BLaER1 treated with 17β-estradiol and CSF1 and Interleukin-3, amounts not matched to agents 10 nM and 100 nM (cell line): ENCODE data around the gene CAMK2A.
"Not testable (repeated sequence)": the region's sequence is repeated elsewhere in the genome, so short reads cannot be mapped to it uniquely, and the experiment has no call there.

Source experiments
- H3K27ac ChIP-seq, 11 experiments: shearing (Covaris generic); formaldehyde crosslinking; 2 replicates each; pipeline ENCODE4 v1.8.1; 2022
- H3K27me3 ChIP-seq, 11 experiments: shearing (Covaris generic); formaldehyde crosslinking; 2 replicates each; pipeline ENCODE4 v1.8.1; 2022
- H3K36me3 ChIP-seq, 11 experiments: shearing (Covaris generic); formaldehyde crosslinking; 2 replicates each; pipeline ENCODE4 v1.8.1; 2022
- H3K4me1 ChIP-seq, 10 experiments: shearing (Covaris generic); formaldehyde crosslinking; 2 replicates each; pipeline ENCODE4 v1.8.1; 2022
- H3K4me2 ChIP-seq, 11 experiments: shearing (Covaris generic); formaldehyde crosslinking; 2 replicates each; pipeline ENCODE4 v1.8.1; 2022
- H3K4me3 ChIP-seq, 10 experiments: shearing (Covaris generic); formaldehyde crosslinking; 2 replicates each; pipeline ENCODE4 v1.8.1; 2022
- H3K9ac ChIP-seq, 11 experiments: shearing (Covaris generic); formaldehyde crosslinking; 2 replicates each; pipeline ENCODE4 v1.8.1; 2022
- H3K9me3 ChIP-seq, 11 experiments: shearing (Covaris generic); formaldehyde crosslinking; replicated peaks in 1 of 11; 2 replicates each; pipeline ENCODE4 v1.8.1; 2022
- H4K20me1 ChIP-seq, 11 experiments: shearing (Covaris generic); formaldehyde crosslinking; 2 replicates each; pipeline ENCODE4 v1.8.1; 2022
- Cebpa-rat ChIP-seq, 11 experiments: shearing (Covaris generic); IDR thresholded peaks; 2 replicates each; pipeline ENCODE4 v1.8.1; 2022

CAMK2A gene

DNA sequence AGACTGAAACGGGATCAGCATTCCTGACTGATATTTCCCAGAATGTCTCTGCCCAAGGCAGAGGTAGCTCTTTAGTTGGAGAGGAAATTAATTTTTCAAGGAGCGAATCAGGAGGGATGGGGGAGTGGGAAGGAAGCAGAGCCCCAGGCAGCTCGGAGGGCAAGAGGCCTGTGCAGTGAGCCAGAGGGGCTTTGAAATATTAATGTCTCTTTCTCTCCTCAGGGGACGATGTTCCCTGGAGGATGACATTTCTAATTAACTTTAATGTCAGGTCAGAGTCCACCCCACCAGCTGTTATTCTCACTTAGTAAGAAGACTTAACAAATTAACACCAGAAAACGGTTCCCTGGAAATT, 54.1 kb downstream of the CAMK2A start:
- Histone ChIP-seq H3K4me1 (peaks cover 18 to 38% (median 22%) of the 10 kb centered on the region in 10 experiments), H3K9me3 (no peaks in the 10 kb centered on the region), H3K27me3 (no peaks in the 10 kb centered on the region), H3K36me3 (no peaks in the 10 kb centered on the region), H3K9ac (0 out of 22 replicates have a peak overlapping the region, but pooled peaks of 1 of the 11 experiments have one; percentile 13), H4K20me1 (no peaks in the 10 kb centered on the region), H3K27ac (no peak overlapping the region; a peak in 1 of 22 replicates), H3K4me3 (no peak overlapping the region), H3K4me2 (peak overlapping the region; percentile 0 to 84 (median 36); a peak in 20 of 22 replicates)
- no peak for TF ChIP-seq Cebpa-rat (IDR thresholded peaks at IDR 0.05)

DNA sequence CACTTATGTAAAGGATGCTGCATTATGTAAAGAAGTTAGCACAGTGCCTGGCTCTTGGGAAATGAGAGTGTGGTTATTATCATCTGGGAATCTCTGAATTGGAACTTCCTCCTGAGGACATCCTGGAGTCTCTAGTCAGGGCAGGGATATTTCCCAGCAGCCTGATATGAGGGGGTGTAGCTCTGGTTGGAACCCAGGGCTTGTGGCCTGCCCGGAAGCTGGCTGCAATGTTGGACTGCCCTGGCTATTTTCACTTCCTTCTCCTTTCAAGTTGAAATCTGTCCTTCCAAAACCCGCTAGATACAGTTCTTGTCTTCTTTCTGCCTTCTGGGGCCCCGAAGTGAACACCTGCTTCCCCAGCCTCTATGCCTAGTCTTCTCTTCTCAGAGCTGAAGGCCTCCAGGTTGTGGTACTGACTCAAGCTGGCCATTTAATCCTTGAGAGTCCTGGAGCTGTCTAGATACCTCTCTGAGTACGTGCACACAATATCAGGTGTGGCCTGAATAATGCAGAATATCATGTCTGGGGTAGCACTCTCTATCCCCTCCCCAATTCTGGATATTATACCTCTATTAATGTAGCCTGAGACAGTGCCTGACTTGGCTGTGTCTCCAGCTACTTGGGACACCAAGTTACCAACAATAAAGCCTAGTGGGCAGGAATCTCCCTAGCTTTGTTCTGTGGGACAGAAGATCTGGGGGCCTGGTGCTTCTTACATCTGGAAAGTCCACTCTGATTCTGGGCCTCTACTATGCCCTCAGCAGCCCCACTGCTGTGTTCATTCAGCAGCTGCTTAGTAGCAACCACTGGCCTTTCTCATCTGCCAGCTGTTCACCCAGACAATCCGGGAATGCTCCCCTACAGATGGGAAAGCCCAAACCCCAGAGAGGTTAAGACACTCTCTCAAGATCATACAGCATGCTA, 54.7 kb downstream of the CAMK2A start:
- Histone ChIP-seq H3K36me3 (no peaks in the 10 kb centered on the region), H3K4me3 (no peak overlapping the region), H3K27ac (peak overlapping the region in 2 of 11 experiments; percentile 5 to 14; a peak in 3 of 22 replicates), H4K20me1 (no peaks in the 10 kb centered on the region), H3K9ac (peak overlapping the region in 2 of 11 experiments; percentile 13; a peak in 1 of 22 replicates), H3K4me2 (peak overlapping the region; percentile 5 to 84 (median 36); a peak in 21 of 22 replicates), H3K4me1 (peaks cover 18 to 34% (median 21%) of the 10 kb centered on the region in 10 experiments), H3K9me3 (no peaks in the 10 kb centered on the region), H3K27me3 (no peaks in the 10 kb centered on the region)
- TF ChIP-seq Cebpa-rat (IDR thresholded peaks at IDR 0.05): no peak

DNA sequence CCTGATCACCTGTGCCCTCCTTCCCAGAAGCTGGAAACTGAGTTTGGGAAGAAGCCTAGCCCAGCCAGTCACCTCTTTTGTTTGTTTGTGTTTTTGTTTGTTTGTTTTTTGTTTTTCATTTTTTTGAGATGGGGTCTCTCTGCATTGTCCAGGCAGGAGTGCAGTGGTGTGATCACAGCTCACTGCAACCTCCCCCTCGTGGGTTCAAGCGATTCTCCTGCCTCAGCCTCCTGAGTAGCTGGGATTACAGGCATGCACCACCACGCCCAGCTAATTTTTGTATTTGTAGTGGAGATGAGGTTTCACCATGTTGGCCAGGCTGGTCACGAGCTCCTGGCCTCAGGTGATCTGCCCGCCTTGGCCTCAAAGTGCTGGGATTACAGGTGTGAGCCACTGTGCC, 55.9 kb downstream of the CAMK2A start:
- Histone ChIP-seq H3K4me2 (peak overlapping the region in 4 of 11 experiments; percentile 53 to 84 (median 72); a peak in 7 of 22 replicates), H3K27ac (peak overlapping the region in 2 of 11 experiments; percentile 5 to 6; a peak in 2 of 22 replicates), H3K4me1 (peaks cover 18 to 34% (median 21%) of the 10 kb centered on the region in 10 experiments)
- not testable (repeated sequence) for H3K36me3 ChIP-seq, H3K9ac ChIP-seq, H3K9me3 ChIP-seq, H3K27me3 ChIP-seq, H4K20me1 ChIP-seq, H3K4me3 ChIP-seq

DNA sequence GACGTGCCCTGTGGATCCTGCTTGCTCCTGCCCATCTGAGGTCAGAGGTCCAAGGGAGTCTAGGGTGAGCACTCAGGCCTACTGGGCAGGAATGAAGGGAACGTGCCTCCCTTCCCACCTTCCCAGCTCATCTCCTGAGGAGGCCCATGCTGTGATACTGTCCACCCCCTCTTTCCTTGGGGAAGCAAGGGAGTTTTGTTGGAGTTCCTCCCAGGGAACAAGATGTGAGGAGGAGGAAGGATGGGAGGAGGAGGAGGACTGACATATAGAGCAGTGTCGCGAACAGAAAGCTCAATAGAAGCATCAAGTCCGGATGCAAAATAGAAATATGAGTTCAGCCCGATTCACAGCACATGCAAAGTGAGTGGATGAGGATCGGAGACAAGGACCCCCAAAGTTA, 58.7 kb downstream of the CAMK2A start:
- no peak for TF ChIP-seq Cebpa-rat (IDR thresholded peaks at IDR 0.05)
- Histone ChIP-seq H3K27ac (no peak overlapping the region), H3K27me3 (no peaks in the 10 kb centered on the region), H4K20me1 (no peaks in the 10 kb centered on the region), H3K9me3 (no peaks in the 10 kb centered on the region), H3K4me2 (no peak overlapping the region), H3K4me1 (peaks cover 16 to 48% (median 23%) of the 10 kb centered on the region in 10 experiments), H3K9ac (no peak overlapping the region), H3K36me3 (no peaks in the 10 kb centered on the region), H3K4me3 (no peak overlapping the region)

DNA sequence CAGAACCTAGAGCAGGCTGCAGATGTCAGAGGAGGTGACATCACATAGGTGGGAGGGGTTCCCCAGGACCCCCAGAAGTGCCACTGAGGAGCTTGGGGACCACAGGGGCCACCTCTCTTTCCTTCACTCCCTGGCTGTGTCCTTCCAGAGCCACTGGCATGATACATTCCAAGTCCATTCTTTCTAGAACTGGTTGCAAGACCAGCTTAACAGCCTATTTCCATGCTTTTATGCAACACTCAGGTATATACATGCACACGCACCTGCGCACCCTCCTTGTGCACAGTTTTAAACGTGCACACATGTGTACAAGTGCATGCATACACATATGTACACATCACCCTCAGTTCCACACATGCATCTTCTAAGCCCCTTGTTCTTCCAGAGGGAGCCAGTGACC, 60.0 kb downstream of the CAMK2A start:
- H3K4me1 ChIP-seq: peaks cover 4 to 35% (median 11%) of the 10 kb centered on the region in 10 experiments
- no peaks in the 10 kb centered on the region for H4K20me1 ChIP-seq
- no peak overlapping the region for H3K27ac ChIP-seq
- no peak overlapping the region for H3K9ac ChIP-seq
- TF ChIP-seq Cebpa-rat (IDR thresholded peaks at IDR 0.05): no peak
- H3K4me2 ChIP-seq: no peak overlapping the region
- H3K27me3 ChIP-seq: no peaks in the 10 kb centered on the region
- no peaks in the 10 kb centered on the region for H3K9me3 ChIP-seq
- no peak overlapping the region for H3K4me3 ChIP-seq
- no peaks in the 10 kb centered on the region for H3K36me3 ChIP-seq

DNA sequence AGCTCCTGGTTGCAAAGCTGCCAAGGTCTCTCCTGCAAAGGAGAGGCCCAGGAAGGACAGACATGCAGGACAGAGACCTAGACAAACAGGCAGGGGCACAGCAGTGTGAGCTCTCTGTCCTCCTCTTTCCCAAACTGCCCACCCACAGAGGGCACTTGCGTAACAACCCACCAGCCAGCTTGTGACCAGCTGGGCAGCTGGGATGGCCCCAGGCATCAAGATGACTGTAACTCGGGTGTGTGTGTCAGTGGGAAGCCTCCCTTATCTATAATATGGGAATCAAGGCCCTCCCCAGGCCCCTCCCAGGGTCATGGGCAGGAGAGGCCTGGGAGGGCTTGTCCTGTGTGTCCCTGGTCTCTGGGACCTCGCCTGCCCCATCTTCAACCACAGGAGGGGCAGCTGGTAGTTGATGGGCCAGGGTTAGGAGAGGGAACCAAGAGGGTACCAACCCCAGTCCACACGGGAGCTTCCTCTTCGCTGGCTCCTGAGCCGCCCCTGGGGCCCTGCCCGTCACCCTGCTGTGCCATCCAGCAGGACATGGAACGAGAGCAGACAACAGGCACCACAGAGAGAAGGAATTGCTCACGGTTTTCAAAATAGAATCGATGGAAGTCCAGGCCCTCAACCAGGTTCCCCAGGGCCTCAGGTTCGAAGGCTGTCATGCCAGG, 61.8 kb downstream of the CAMK2A start:
- no peaks in the 10 kb centered on the region for H3K9me3 ChIP-seq
- no peak for TF ChIP-seq Cebpa-rat (IDR thresholded peaks at IDR 0.05)
- H3K4me1 ChIP-seq: peaks cover 0 to 17% (median 3%) of the 10 kb centered on the region in 10 experiments; a peak in 9 of 20 replicates
- H3K36me3 ChIP-seq: no peaks in the 10 kb centered on the region
- no peaks in the 10 kb centered on the region for H4K20me1 ChIP-seq
- H3K4me2 ChIP-seq: peak overlapping the region in 4 of 11 experiments; percentile 10 to 69 (median 46); a peak in 7 of 22 replicates
- H3K27ac ChIP-seq: 0 out of 22 replicates have a peak overlapping the region, but pooled peaks of 2 of the 11 experiments have one; percentile 2 to 7
- no peaks in the 10 kb centered on the region for H3K27me3 ChIP-seq
- no peak overlapping the region for H3K4me3 ChIP-seq
- peak overlapping the region in 2 of 11 experiments; percentile 4 to 38; a peak in 2 of 22 replicates for H3K9ac ChIP-seq

DNA sequence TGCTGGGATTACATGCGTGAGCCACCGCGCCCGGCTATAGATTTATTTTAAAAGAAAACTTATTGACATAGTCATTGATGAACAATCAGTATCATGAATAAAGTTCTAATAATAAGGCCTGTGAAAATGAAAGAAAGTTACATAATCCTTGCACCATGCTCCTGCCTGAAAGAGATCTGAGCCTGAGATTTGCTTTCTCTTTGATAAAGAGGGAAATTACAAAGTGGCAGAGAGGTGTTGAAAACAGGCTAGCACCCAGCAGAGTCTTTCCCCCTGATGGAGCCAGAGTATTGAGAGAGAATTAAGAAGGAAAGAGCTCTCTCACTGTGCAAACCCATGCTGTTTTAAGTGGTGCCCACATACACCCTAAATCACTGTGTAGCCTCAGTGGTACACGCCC, 62.5 kb downstream of the CAMK2A start:
- H3K4me1 ChIP-seq: peaks cover 0 to 16% (median 3%) of the 10 kb centered on the region in 10 experiments; a peak in 9 of 20 replicates
- H3K27me3 ChIP-seq: no peaks in the 10 kb centered on the region
- H3K4me2 ChIP-seq: peak overlapping the region in 4 of 11 experiments; percentile 10 to 69 (median 46); a peak in 5 of 22 replicates
- TF ChIP-seq Cebpa-rat (IDR thresholded peaks at IDR 0.05): no peak
- no peaks in the 10 kb centered on the region for H3K36me3 ChIP-seq
- H3K9ac ChIP-seq: peak overlapping the region in 1 of 11 experiments; percentile 38; a peak in 1 of 22 replicates
- no peak overlapping the region for H3K4me3 ChIP-seq
- H4K20me1 ChIP-seq: no peaks in the 10 kb centered on the region
- 0 out of 22 replicates have a peak overlapping the region, but pooled peaks of 1 of the 11 experiments have one; percentile 2 for H3K27ac ChIP-seq
- no peaks in the 10 kb centered on the region for H3K9me3 ChIP-seq

DNA sequence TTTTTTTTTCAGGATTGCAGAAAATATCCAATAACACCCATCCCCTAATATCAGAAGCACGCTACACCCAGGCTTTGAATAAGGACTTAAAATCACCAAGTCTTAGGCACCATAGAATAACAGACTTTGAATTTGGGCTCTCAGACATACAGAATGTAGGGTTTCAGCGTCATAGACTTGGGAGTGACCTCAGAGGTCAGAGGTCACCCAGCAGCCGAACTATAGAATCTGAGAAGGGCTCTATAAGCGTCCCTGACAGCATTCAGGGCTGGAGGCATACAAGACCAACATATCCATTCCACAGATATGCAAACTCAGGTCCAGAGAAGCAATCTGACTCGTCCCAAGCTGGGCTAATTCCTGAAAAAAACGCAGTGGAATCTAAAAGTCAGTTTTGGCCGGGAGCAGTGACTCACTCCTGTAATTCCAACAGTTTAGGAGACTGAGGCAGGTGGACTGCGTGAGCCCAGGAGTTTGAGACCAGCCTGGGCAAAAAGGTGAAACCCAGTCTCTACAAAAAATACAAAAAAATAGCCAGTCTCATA, 65.0 kb downstream of the CAMK2A start:
- no peak for TF ChIP-seq Cebpa-rat (IDR thresholded peaks at IDR 0.05)
- Histone ChIP-seq H3K27me3 (no peaks in the 10 kb centered on the region), H3K4me2 (no peak overlapping the region), H3K9ac (no peak overlapping the region), H3K4me1 (peaks cover 7 to 16% (median 12%) of the 10 kb centered on the region in 10 experiments; a peak in 18 of 20 replicates), H3K27ac (no peak overlapping the region), H3K9me3 (no peaks in the 10 kb centered on the region), H3K36me3 (no peaks in the 10 kb centered on the region), H3K4me3 (no peak overlapping the region), H4K20me1 (no peaks in the 10 kb centered on the region)

DNA sequence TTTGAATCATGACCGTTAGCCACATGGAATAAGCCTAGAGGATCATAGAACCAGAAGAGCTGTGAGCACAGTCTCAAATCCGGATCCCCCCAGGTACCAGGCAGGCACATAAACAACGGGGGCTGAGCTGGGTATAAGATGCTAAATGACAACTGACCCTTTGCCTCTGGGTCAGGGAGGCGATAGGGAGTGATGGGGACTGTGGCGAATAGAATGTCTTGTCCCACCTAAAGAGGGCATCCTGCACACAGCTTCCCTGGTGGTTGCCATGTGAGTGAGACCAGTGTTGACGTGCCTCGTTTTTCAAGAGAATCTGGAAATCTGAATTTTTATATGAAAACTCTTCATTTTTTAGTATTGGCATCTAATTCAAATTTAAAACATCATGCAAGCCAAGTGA, 66.1 kb downstream of the CAMK2A start:
- peaks cover 7 to 16% (median 12%) of the 10 kb centered on the region in 10 experiments; a peak in 18 of 20 replicates for H3K4me1 ChIP-seq
- no peaks in the 10 kb centered on the region for H3K9me3 ChIP-seq
- no peaks in the 10 kb centered on the region for H3K27me3 ChIP-seq
- no peak overlapping the region for H3K4me2 ChIP-seq
- H3K36me3 ChIP-seq: no peaks in the 10 kb centered on the region
- H3K9ac ChIP-seq: no peak overlapping the region
- no peak overlapping the region for H3K27ac ChIP-seq
- no peak overlapping the region for H3K4me3 ChIP-seq
- H4K20me1 ChIP-seq: no peaks in the 10 kb centered on the region
- no peak for TF ChIP-seq Cebpa-rat (IDR thresholded peaks at IDR 0.05)
